Measurements from ENCODE around the gene TSPAN9.

Gene TSPAN9

DNA sequence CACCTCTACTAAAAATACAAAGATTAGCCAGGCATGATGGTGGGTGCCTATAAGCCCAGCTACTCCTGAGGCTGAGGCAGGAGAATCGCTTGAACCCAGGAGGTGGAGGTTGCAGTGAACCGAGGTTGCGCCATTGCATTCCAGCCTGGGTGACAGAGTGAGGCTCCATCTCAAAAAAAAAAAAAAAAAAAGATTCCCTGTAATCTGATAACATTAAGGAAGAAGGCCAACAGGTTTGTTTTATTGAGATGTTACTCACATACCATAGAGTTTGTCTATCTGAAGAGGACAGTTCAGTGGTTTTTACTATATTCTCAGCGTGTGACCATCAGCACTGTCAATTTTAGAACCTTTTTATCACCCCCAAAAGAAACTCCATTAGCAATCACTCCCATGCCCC is 37.5 kb downstream of the TSPAN9 start:
- no peak for DNase-seq (ENCODE audit: extremely low read depth, low read depth)
- TF ChIP-seq, protein P1, sequence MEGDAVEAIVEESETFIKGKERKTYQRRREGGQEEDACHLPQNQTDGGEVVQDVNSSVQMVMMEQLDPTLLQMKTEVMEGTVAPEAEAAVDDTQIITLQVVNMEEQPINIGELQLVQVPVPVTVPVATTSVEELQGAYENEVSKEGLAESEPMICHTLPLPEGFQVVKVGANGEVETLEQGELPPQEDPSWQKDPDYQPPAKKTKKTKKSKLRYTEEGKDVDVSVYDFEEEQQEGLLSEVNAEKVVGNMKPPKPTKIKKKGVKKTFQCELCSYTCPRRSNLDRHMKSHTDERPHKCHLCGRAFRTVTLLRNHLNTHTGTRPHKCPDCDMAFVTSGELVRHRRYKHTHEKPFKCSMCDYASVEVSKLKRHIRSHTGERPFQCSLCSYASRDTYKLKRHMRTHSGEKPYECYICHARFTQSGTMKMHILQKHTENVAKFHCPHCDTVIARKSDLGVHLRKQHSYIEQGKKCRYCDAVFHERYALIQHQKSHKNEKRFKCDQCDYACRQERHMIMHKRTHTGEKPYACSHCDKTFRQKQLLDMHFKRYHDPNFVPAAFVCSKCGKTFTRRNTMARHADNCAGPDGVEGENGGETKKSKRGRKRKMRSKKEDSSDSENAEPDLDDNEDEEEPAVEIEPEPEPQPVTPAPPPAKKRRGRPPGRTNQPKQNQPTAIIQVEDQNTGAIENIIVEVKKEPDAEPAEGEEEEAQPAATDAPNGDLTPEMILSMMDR (IDR thresholded peaks at IDR 0.05; ENCODE audit: low read depth, low read length): no peak

GRCh38 chr12:3115078-3115477 is 37.9 kb downstream of the TSPAN9 start:
- TF ChIP-seq, protein P1 (IDR thresholded peaks at IDR 0.05; ENCODE audit: low read depth, low read length): no peak
- no peak for DNase-seq (ENCODE audit: extremely low read depth, low read depth)

- no peak for DNase-seq (ENCODE audit: extremely low read depth, low read depth)
- TF ChIP-seq, protein P1 (IDR thresholded peaks at IDR 0.05; ENCODE audit: low read depth, low read length): no peak
These were observed 39.1 kb downstream of the TSPAN9 start for GRCh38 chr12:3116106-3116844.

DNA sequence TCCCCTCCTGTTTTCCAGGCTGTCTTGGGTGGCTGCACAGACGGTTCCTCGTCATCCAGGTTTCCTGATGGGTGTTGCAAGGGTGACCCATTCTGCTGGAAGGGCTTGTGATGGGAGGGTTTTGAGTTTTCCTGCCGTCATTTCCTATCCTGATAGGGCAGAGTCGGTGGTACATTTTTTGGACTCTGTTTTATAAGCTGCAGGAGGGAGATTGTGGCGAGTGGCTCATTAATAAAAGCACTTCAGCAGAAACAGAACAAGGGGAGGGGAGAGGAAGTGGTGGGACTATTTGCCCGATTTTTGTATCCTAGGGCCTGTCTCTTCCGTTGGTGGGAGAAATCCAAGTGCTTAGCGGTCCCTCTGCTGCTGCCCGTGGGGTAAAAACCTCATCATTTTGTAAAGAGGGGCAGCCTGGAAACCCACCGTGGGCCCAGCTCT is 40.0 kb downstream of the TSPAN9 start:
- TF ChIP-seq, protein P1 (IDR thresholded peaks at IDR 0.05; ENCODE audit: low read depth, low read length): no peak
- no peak for DNase-seq (ENCODE audit: extremely low read depth, low read depth)

- TF ChIP-seq, protein P1 (IDR thresholded peaks at IDR 0.05; ENCODE audit: low read depth, low read length): no peak
- DNase-seq (ENCODE audit: extremely low read depth, low read depth): peak; percentile 78
These were observed 40.4 kb downstream of the TSPAN9 start for GRCh38 chr12:3117591-3118015.

- TF ChIP-seq, protein P1 (IDR thresholded peaks at IDR 0.05; ENCODE audit: low read depth, low read length): no peak
- no peak for DNase-seq (ENCODE audit: extremely low read depth, low read depth)
These were observed 42.1 kb downstream of the TSPAN9 start for GRCh38 chr12:3119192-3119755.
